AG04449 (cell line): ENCODE measurements around the gene SVEP1.
A peak's percentile ranks its signal among the peaks of the same experiment; 100 is the strongest.

Experiments used
- CTCF ChIA-PET: fragments of 350-600 bp; formaldehyde crosslinking; extraction: SDS; loops from one replicate; lab custom pipeline; 2021; ENCODE audit warnings: antibody characterized with exemption; lab: Yijun Ruan, JAX
- POLR2A ChIA-PET: fragments of 400-600, 350-600 bp; formaldehyde crosslinking; extraction: SDS; loops from one replicate; lab custom pipeline; 2020; ENCODE audit warnings: antibody characterized with exemption, inconsistent platforms; lab: Yijun Ruan, JAX
- DNase-seq: peaks from one replicate; pipeline ENCODE4 v3.0.0-alpha.2; 2010; ENCODE audit warnings: low read depth, low spot score
- H3K4me3 ChIP-seq: 2 replicates; pipeline ENCODE4 v1.5.1; 2011; ENCODE audit warnings: low read depth, mild to moderate bottlenecking, control low read depth, low read length
- CTCF ChIP-seq: IDR thresholded peaks from one replicate; pipeline ENCODE4 v1.5.1; 2011; ENCODE audit warnings: mild to moderate bottlenecking, moderate library complexity, low read length, control low read depth, inconsistent platforms; ENCODE audit not compliant: insufficient read depth; ENCODE audit errors: missing control alignments

SVEP1 gene

GRCh38 chr9:110528645-110529044 is 50.9 kb downstream of the SVEP1 start:
- DNase-seq = no peak
- no peak for TF ChIP-seq CTCF
- no peak overlapping the region for H3K4me3 ChIP-seq
- ChIA-PET POLR2A (no interaction called here), CTCF (no interaction called here)

- ChIA-PET CTCF (no interaction called here), POLR2A (no interaction called here)
- TF ChIP-seq CTCF = no peak
- H3K4me3 ChIP-seq = no peak overlapping the region
- DNase-seq = peak; percentile 59
Observed at GRCh38 chr9:110526426-110526825, 53.1 kb downstream of the SVEP1 start.

- no peak overlapping the region for H3K4me3 ChIP-seq
- DNase-seq = no peak
- ChIA-PET CTCF (no interaction called here), POLR2A (no interaction called here)
- TF ChIP-seq CTCF = no peak
Observed at GRCh38 chr9:110521206-110521605, 58.3 kb downstream of the SVEP1 start.

GRCh38 chr9:110520120-110520701 is 59.3 kb downstream of the SVEP1 start:
- DNase-seq = no peak
- no peak overlapping the region for H3K4me3 ChIP-seq
- no peak for TF ChIP-seq CTCF
- POLR2A ChIA-PET = no interaction called here
- CTCF ChIA-PET = no interaction called here

- TF ChIP-seq CTCF = no peak
- ChIA-PET CTCF (no interaction called here), POLR2A (no interaction called here)
- no peak for DNase-seq
- no peak overlapping the region for H3K4me3 ChIP-seq
Observed at GRCh38 chr9:110517483-110517882, 62.1 kb downstream of the SVEP1 start.

- CTCF ChIA-PET = no interaction called here
- no peak for TF ChIP-seq CTCF
- POLR2A ChIA-PET = no interaction called here
- DNase-seq = no peak
- no peak overlapping the region for H3K4me3 ChIP-seq
Observed at GRCh38 chr9:110514897-110515296, 64.6 kb downstream of the SVEP1 start.
